Central memory CD8-positive, alpha-beta T cell (primary cell): Measurements from ENCODE around the gene KLHDC7B.
"Not testable (repeated sequence)": the region's sequence is repeated elsewhere in the genome, so short reads cannot be mapped to it uniquely, and the experiment has no call there.

Experiments used
- ATAC-seq: fragments of 150-1000 bp; cut with Tn5 transposase; replicated peaks from 2 replicates; pipeline ENCODE4 v1.10.0; 2022; ENCODE audit warnings: mild to moderate bottlenecking, moderate FRiP score, moderate number of reproducible peaks; ENCODE audit not compliant: poor library complexity, severe bottlenecking; ENCODE audit errors: extremely low read depth
- DNase-seq, 2 donors: peaks; one replicate each; pipeline ENCODE4 v3.0.0; 2021; ENCODE audit warnings: low spot score in 2 of 2
- H3K27ac Mint-ChIP-seq: one replicate; pipeline ENCODE4 v1.8.0; 2022; ENCODE audit warnings: low read depth, mild to moderate bottlenecking, moderate library complexity, mixed read lengths
- H3K27me3 Mint-ChIP-seq: one replicate; pipeline ENCODE4 v1.8.0; 2022; ENCODE audit warnings: mixed read lengths
- H3K36me3 Mint-ChIP-seq: one replicate; pipeline ENCODE4 v1.8.0; 2022; ENCODE audit warnings: mild to moderate bottlenecking, moderate library complexity, mixed read lengths; ENCODE audit not compliant: insufficient read depth
- H3K4me1 Mint-ChIP-seq: one replicate; pipeline ENCODE4 v1.8.0; 2022; ENCODE audit warnings: mixed read lengths
- H3K4me3 Mint-ChIP-seq: one replicate; pipeline ENCODE4 v1.8.0; 2022; ENCODE audit warnings: mild to moderate bottlenecking, moderate library complexity, mixed read lengths
- H3K9me3 Mint-ChIP-seq: one replicate; pipeline ENCODE4 v1.8.0; 2022; ENCODE audit warnings: mixed read lengths

The KLHDC7B gene

GRCh38 chr22:50506611-50507420, 38.9 kb upstream of the KLHDC7B start:
- Mint-ChIP-seq H3K9me3 (no peaks in the 10 kb centered on the region), H3K4me1 (peaks cover 24% of the 10 kb centered on the region), H3K36me3 (peaks cover 17% of the 10 kb centered on the region), H3K27ac (peak overlapping the region; percentile 79), H3K27me3 (no peaks in the 10 kb centered on the region), H3K4me3 (peak overlapping the region; percentile 94)
- no peak for DNase-seq
- ATAC-seq, result no peak

- DNase-seq, result peak; percentile 80 to 89
- peaks cover 24% of the 10 kb centered on the region for H3K4me1 Mint-ChIP-seq
- H3K27ac Mint-ChIP-seq, result peak within 1 kb of the TSS; percentile 88
- no peaks in the 10 kb centered on the region for H3K9me3 Mint-ChIP-seq
- no peaks in the 10 kb centered on the region for H3K27me3 Mint-ChIP-seq
- peaks cover 15% of the 10 kb centered on the region for H3K36me3 Mint-ChIP-seq
- ATAC-seq, result peak; percentile 74
- peak within 1 kb of the TSS; percentile 94 for H3K4me3 Mint-ChIP-seq
Observed at GRCh38 chr22:50507421-50507990, 38.2 kb upstream of the KLHDC7B start, which contains the start of gene LMF2. LMF2 (minus strand) TSS chr22:50507702; CDS start chr22:50507675, 27 bp downstream.

GRCh38 chr22:50507991-50508884, 37.5 kb upstream of the KLHDC7B start, which contains the start of gene NCAPH2:
NCAPH2 (plus strand) TSS chr22:50508224; CDS start chr22:50508338, 114 bp downstream.
- no peaks in the 10 kb centered on the region for H3K9me3 Mint-ChIP-seq
- H3K4me1 Mint-ChIP-seq, result peaks cover 24% of the 10 kb centered on the region
- DNase-seq, result peak; percentile 93 to 96

GRCh38 chr22:50508897-50509296, 36.8 kb upstream of the KLHDC7B start:
- DNase-seq (no peak), ATAC-seq (no peak)
- H3K4me3 Mint-ChIP-seq, result peak overlapping the region; percentile 94
- H3K27ac Mint-ChIP-seq, result peak overlapping the region; percentile 88
- peaks cover 13% of the 10 kb centered on the region for H3K36me3 Mint-ChIP-seq
- H3K27me3 Mint-ChIP-seq, result no peaks in the 10 kb centered on the region
- no peaks in the 10 kb centered on the region for H3K9me3 Mint-ChIP-seq
- peaks cover 24% of the 10 kb centered on the region for H3K4me1 Mint-ChIP-seq

More at GRCh38 chr22:50507991-50508884, 37.5 kb upstream of the KLHDC7B start, which contains the start of gene NCAPH2:
- Mint-ChIP-seq H3K36me3 (peaks cover 13% of the 10 kb centered on the region), H3K27me3 (no peaks in the 10 kb centered on the region), H3K27ac (peak within 1 kb of the TSS; percentile 88), H3K4me3 (peak within 1 kb of the TSS; percentile 94)
- ATAC-seq, result peak; percentile 75

- ATAC-seq (no peak), DNase-seq (no peak)
- H3K27ac Mint-ChIP-seq, result no peak overlapping the region
- H3K4me1 Mint-ChIP-seq, result peaks cover 23% of the 10 kb centered on the region
- no peaks in the 10 kb centered on the region for H3K27me3 Mint-ChIP-seq
- H3K36me3 Mint-ChIP-seq, result peaks cover 25% of the 10 kb centered on the region
- no peaks in the 10 kb centered on the region for H3K9me3 Mint-ChIP-seq
- H3K4me3 Mint-ChIP-seq, result no peak overlapping the region
Observed at GRCh38 chr22:50513175-50513574, 32.5 kb upstream of the KLHDC7B start.

- DNase-seq, result no peak
- no peak for ATAC-seq
- H3K9me3 Mint-ChIP-seq, result no peaks in the 10 kb centered on the region
- H3K36me3 Mint-ChIP-seq, result peaks cover 38% of the 10 kb centered on the region
- H3K27me3 Mint-ChIP-seq, result no peaks in the 10 kb centered on the region
- no peak overlapping the region for H3K27ac Mint-ChIP-seq
- peaks cover 7% of the 10 kb centered on the region for H3K4me1 Mint-ChIP-seq
- H3K4me3 Mint-ChIP-seq, result no peak overlapping the region
Observed at GRCh38 chr22:50516068-50516467, 29.6 kb upstream of the KLHDC7B start.

GRCh38 chr22:50516891-50517290, 28.8 kb upstream of the KLHDC7B start:
- Mint-ChIP-seq H3K36me3 (peaks cover 36% of the 10 kb centered on the region), H3K4me3 (no peak overlapping the region), H3K27ac (no peak overlapping the region), H3K4me1 (peaks cover 7% of the 10 kb centered on the region), H3K27me3 (no peaks in the 10 kb centered on the region), H3K9me3 (no peaks in the 10 kb centered on the region)
- ATAC-seq (no peak), DNase-seq (no peak)

GRCh38 chr22:50517495-50518260, 28.0 kb upstream of the KLHDC7B start:
- no peak overlapping the region for H3K4me3 Mint-ChIP-seq
- no peak overlapping the region for H3K27ac Mint-ChIP-seq
- H3K36me3 Mint-ChIP-seq, result peaks cover 38% of the 10 kb centered on the region
- ATAC-seq (no peak), DNase-seq (no peak)
- H3K27me3 Mint-ChIP-seq, result no peaks in the 10 kb centered on the region
- H3K4me1 Mint-ChIP-seq, result peaks cover 7% of the 10 kb centered on the region
- no peaks in the 10 kb centered on the region for H3K9me3 Mint-ChIP-seq

- Mint-ChIP-seq H3K27ac (no peak overlapping the region), H3K4me3 (no peak overlapping the region), H3K36me3 (peaks cover 44% of the 10 kb centered on the region), H3K9me3 (no peaks in the 10 kb centered on the region), H3K27me3 (no peaks in the 10 kb centered on the region), H3K4me1 (peaks cover 11% of the 10 kb centered on the region)
- DNase-seq, result no peak
- no peak for ATAC-seq
Observed at GRCh38 chr22:50518606-50519005, 27.1 kb upstream of the KLHDC7B start.

- H3K36me3 Mint-ChIP-seq, result peaks cover 49% of the 10 kb centered on the region
- no peaks in the 10 kb centered on the region for H3K9me3 Mint-ChIP-seq
- ATAC-seq, result no peak
- H3K27ac Mint-ChIP-seq, result no peak overlapping the region
- no peaks in the 10 kb centered on the region for H3K27me3 Mint-ChIP-seq
- no peak overlapping the region for H3K4me3 Mint-ChIP-seq
- no peak for DNase-seq
- H3K4me1 Mint-ChIP-seq, result peaks cover 12% of the 10 kb centered on the region
Observed at GRCh38 chr22:50519151-50519550, 26.5 kb upstream of the KLHDC7B start.

- not testable (repeated sequence) for H3K4me3 Mint-ChIP-seq, DNase-seq, H3K27ac Mint-ChIP-seq, H3K27me3 Mint-ChIP-seq, ATAC-seq, H3K9me3 Mint-ChIP-seq
- peaks cover 21% of the 10 kb centered on the region for H3K4me1 Mint-ChIP-seq
- peaks cover 54% of the 10 kb centered on the region for H3K36me3 Mint-ChIP-seq
Observed at GRCh38 chr22:50520184-50520583, 25.5 kb upstream of the KLHDC7B start.
